Vagina (tissue), 2 donors: Measurements from ENCODE around the gene EEF1AKMT3.

Source experiments
- CTCF ChIP-seq, 3 experiments: fragments of 450-650 bp in 2 of 3; fragments of 200-600 bp in 1 of 3; sonication (generic) in 1 of 3; IDR thresholded peaks; one replicate each; pipeline ENCODE4 v1.5.1; 2017 to 2019; ENCODE audit warnings: antibody characterized with exemption in 3 of 3, mild to moderate bottlenecking in 2 of 3, moderate library complexity in 2 of 3
- POLR2A ChIP-seq, 2 donors: fragments of 450-650 bp; IDR thresholded peaks; one replicate each; pipeline ENCODE4 v1.6.1; 2017; ENCODE audit warnings: antibody characterized with exemption in 2 of 2, mild to moderate bottlenecking in 2 of 2, moderate library complexity in 2 of 2

- TF ChIP-seq POLR2A (IDR thresholded peaks at IDR 0.05) (no peak), CTCF (IDR thresholded peaks at IDR 0.05) (no peak)
Measured at GRCh38 chr12:57724003-57724935, 48.1 kb upstream of the EEF1AKMT3 start.
